ENCODE measurements around the gene CENPK. TPM values are rescaled to one million over a fixed set of nuclear protein-coding genes. Genes with fewer than 3 reads are reported as not detected.

The CENPK gene
- total and polyA plus RNA-seq, 9 of the 15 experiments (the other 6 are each of a cell fraction or from before 2014, with no cell fraction given) = 30.8 to 134 (median 69.0) TPM

DNA sequence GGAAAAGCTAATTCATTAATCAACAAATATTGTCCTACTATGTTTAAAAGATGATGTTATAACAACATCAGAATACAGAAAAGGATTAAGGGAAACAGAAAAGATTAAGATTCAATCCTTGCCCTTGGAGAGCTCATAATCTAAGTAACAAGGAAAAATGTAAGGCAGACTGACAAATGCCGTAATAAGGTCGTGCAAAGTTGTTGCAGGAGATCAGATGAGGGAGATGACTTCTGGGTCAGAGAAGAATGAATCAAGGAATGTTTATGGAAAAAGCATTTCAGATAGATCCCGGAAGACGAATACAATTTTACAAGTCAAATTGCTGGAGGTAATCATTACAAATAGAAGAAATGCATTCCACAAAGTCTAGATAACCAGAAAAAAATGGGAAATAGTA, 87.6 kb downstream of the CENPK start:
- 68% methylated on average over 4 of the region's 4 CpGs for WGBS (ENCODE audit: insufficient coverage, low coverage, missing lambda C conversion rate)
- Histone ChIP-seq H3K27me3 (ENCODE audit: control insufficient read depth in 2 of 2, insufficient read depth in 2 of 2, low read length in 2 of 2) (no peaks in the 10 kb centered on the region), H3K9me1 (ENCODE audit: control insufficient read depth, insufficient read depth, low read length) (no peaks in the 10 kb centered on the region), H3K9ac (ENCODE audit: insufficient read depth in 1 of 2, low read depth in 2 of 2, low read length in 2 of 2) (no peak overlapping the region), H2AFZ (ENCODE audit: low read depth, low read length) (no peak overlapping the region), H3K4me3 (no peak overlapping the region), H3K9me3 (replicated peaks; ENCODE audit: control insufficient read depth, insufficient read depth, low read depth, low read length) (no peaks in the 10 kb centered on the region), H4K20me1 (replicated peaks; ENCODE audit: control insufficient read depth, insufficient read depth, low read length) (no peaks in the 10 kb centered on the region), H3K27ac (ENCODE audit: extremely low read depth, low read depth, low read length) (no peak overlapping the region), H3K36me3 (ENCODE audit: control insufficient read depth, insufficient read depth, low read length) (no peaks in the 10 kb centered on the region), H3K79me2 (ENCODE audit: control insufficient read depth, insufficient read depth, low read length) (peaks cover 12% of the 10 kb centered on the region; the same call in 2 of the 3 replicates), H3K4me2 (ENCODE audit: insufficient read depth, low read length) (no peak overlapping the region), H3K4me1 (replicated peaks in 1 of 2; ENCODE audit: control insufficient read depth in 2 of 2, insufficient read depth in 2 of 2, low read length in 2 of 2) (peaks cover 0 to 8% of the 10 kb centered on the region in 2 experiments; a peak in 1 of 5 replicates)
- POLR2A ChIA-PET = no interaction called here
- no TSS peak for BruUV-seq (replicated peaks)
- TF ChIP-seq, protein P1, sequence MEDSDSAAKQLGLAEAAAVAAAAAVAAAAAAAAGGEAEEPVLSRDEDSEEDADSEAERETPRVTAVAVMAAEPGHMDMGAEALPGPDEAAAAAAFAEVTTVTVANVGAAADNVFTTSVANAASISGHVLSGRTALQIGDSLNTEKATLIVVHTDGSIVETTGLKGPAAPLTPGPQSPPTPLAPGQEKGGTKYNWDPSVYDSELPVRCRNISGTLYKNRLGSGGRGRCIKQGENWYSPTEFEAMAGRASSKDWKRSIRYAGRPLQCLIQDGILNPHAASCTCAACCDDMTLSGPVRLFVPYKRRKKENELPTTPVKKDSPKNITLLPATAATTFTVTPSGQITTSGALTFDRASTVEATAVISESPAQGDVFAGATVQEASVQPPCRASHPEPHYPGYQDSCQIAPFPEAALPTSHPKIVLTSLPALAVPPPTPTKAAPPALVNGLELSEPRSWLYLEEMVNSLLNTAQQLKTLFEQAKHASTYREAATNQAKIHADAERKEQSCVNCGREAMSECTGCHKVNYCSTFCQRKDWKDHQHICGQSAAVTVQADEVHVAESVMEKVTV (CRISPR knock-in tag; IDR thresholded peaks at IDR 0.05) = no peak
- TF ChIP-seq KHSRP (IDR thresholded peaks at IDR 0.05) (no peak), KLF10 (CRISPR knock-in tag; IDR thresholded peaks at IDR 0.05) (no peak), DMBX1 (CRISPR knock-in tag; IDR thresholded peaks at IDR 0.05; ENCODE audit: borderline replicate concordance) (no peak), RBFOX2 (IDR thresholded peaks at IDR 0.05; ENCODE audit: low read depth, low read length) (no peak), ARHGAP35 (IDR thresholded peaks at IDR 0.05; ENCODE audit: partially characterized antibody) (no peak), KDM4B (IDR thresholded peaks at IDR 0.05; ENCODE audit: borderline replicate concordance in 2 of 2, low read depth in 1 of 2) (no peak), HNRNPUL1 (IDR thresholded peaks at IDR 0.05; ENCODE audit: low read length) (no peak), RBM15 (IDR thresholded peaks at IDR 0.05; ENCODE audit: insufficient read depth, low read length) (no peak), RFX1 (IDR thresholded peaks at IDR 0.05) (no peak), ZNF217 (CRISPR knock-in tag; IDR thresholded peaks at IDR 0.05) (no peak), ZNF274 (IDR thresholded peaks at IDR 0.05; ENCODE audit: borderline replicate concordance, low read depth, low read length) (no peak), NCOA4 (IDR thresholded peaks at IDR 0.05; ENCODE audit: partially characterized antibody) (no peak), RBM25 (IDR thresholded peaks at IDR 0.05; ENCODE audit: low read depth, low read length, severe bottlenecking) (no peak)
- TF ChIP-seq, protein P2, sequence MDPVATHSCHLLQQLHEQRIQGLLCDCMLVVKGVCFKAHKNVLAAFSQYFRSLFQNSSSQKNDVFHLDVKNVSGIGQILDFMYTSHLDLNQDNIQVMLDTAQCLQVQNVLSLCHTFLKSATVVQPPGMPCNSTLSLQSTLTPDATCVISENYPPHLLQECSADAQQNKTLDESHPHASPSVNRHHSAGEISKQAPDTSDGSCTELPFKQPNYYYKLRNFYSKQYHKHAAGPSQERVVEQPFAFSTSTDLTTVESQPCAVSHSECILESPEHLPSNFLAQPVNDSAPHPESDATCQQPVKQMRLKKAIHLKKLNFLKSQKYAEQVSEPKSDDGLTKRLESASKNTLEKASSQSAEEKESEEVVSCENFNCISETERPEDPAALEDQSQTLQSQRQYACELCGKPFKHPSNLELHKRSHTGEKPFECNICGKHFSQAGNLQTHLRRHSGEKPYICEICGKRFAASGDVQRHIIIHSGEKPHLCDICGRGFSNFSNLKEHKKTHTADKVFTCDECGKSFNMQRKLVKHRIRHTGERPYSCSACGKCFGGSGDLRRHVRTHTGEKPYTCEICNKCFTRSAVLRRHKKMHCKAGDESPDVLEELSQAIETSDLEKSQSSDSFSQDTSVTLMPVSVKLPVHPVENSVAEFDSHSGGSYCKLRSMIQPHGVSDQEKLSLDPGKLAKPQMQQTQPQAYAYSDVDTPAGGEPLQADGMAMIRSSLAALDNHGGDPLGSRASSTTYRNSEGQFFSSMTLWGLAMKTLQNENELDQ (CRISPR knock-in tag; IDR thresholded peaks at IDR 0.05; ENCODE audit: borderline replicate concordance) = no peak
- TF ChIP-seq, protein P3, sequence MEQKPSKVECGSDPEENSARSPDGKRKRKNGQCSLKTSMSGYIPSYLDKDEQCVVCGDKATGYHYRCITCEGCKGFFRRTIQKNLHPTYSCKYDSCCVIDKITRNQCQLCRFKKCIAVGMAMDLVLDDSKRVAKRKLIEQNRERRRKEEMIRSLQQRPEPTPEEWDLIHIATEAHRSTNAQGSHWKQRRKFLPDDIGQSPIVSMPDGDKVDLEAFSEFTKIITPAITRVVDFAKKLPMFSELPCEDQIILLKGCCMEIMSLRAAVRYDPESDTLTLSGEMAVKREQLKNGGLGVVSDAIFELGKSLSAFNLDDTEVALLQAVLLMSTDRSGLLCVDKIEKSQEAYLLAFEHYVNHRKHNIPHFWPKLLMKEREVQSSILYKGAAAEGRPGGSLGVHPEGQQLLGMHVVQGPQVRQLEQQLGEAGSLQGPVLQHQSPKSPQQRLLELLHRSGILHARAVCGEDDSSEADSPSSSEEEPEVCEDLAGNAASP (IDR thresholded peaks at IDR 0.05) = no peak
- intact Hi-C loops (cut with micrococcal nuclease) = loop anchor here (10.0 kb wide), 1 partner anchor 211 kb away; no protein-coding TSS in a partner anchor
- CTCF ChIA-PET (ENCODE audit: low intra/inter-chr PET ratio) = no interaction called here
- no peak for ATAC-seq
- in situ Hi-C loops (cut with MboI) = loop anchor here (25.0 kb wide), 2 partner anchors 513 to 838 kb away; no protein-coding TSS in a partner anchor
- DNase-seq (ENCODE audit: extremely low read depth in 1 of 4, low spot score in 3 of 4) = no peak
- FAIRE-seq = no peak

Measured in K562 (cell line).